ENCODE measurements around the gene PSIP1.

GRCh38 chr9:15423231-15423985 is 87.4 kb downstream of the PSIP1 start:
- TF ChIP-seq EZH2phosphoT487 (IDR thresholded peaks at IDR 0.05; ENCODE audit: insufficient read depth, low read depth) (no peak), EZH2 (IDR thresholded peaks at IDR 0.05; ENCODE audit: insufficient read depth, poor library complexity, severe bottlenecking) (no peak)
